Osteoblast (primary cell): ENCODE data around the gene RBM19. TPM values are rescaled to one million over a fixed set of nuclear protein-coding genes. Genes with fewer than 3 reads are reported as not detected.

Experiments used
- DNase-seq: peaks from one replicate; pipeline ENCODE4 v3.0.0; 2011; ENCODE audit warnings: low spot score, mixed read lengths; ENCODE audit not compliant: insufficient read length; ENCODE audit errors: missing footprints
- H2AFZ ChIP-seq: 2 replicates; pipeline ENCODE4 v1.6.0; 2011; ENCODE audit warnings: mild to moderate bottlenecking, low read length
- H3K27ac ChIP-seq: 2 replicates; pipeline ENCODE4 v1.5.1; 2011; ENCODE audit warnings: mild to moderate bottlenecking, low read depth, low read length, moderate library complexity
- H3K27me3 ChIP-seq: 2 replicates; pipeline ENCODE4 v1.6.0; 2012; ENCODE audit warnings: mild to moderate bottlenecking, control low read depth, inconsistent platforms, low read length, moderate library complexity; ENCODE audit not compliant: insufficient read depth
- H3K36me3 ChIP-seq: 2 replicates; pipeline ENCODE4 v1.5.1; 2011; ENCODE audit warnings: mild to moderate bottlenecking, low read length, control low read depth, moderate library complexity; ENCODE audit not compliant: insufficient read depth
- H3K4me1 ChIP-seq: 2 replicates; pipeline ENCODE4 v1.5.1; 2011; ENCODE audit warnings: mild to moderate bottlenecking, low read length, control low read depth, moderate library complexity; ENCODE audit not compliant: insufficient read depth
- H3K4me2 ChIP-seq: 2 replicates; pipeline ENCODE4 v1.6.0; 2011; ENCODE audit warnings: mild to moderate bottlenecking, low read length; ENCODE audit not compliant: insufficient read depth
- H3K4me3 ChIP-seq: fragments of 200-600 bp; sonication (generic); 3 replicates; pipeline ENCODE4 v1.5.1; 2012; ENCODE audit warnings: mild to moderate bottlenecking, low read length, inconsistent platforms; ENCODE audit not compliant: insufficient read depth
- H3K79me2 ChIP-seq: 2 replicates; pipeline ENCODE4 v1.6.0; 2012; ENCODE audit warnings: mild to moderate bottlenecking, low read length, control low read depth, inconsistent platforms; ENCODE audit not compliant: insufficient read depth
- H3K9me3 ChIP-seq: 2 replicates; pipeline ENCODE4 v1.5.1; 2011; ENCODE audit warnings: low read depth, low read length, control low read depth
- H4K20me1 ChIP-seq: 2 replicates; pipeline ENCODE4 v1.6.0; 2012; ENCODE audit warnings: mild to moderate bottlenecking, low read length, control low read depth; ENCODE audit not compliant: insufficient read depth
- total RNA-seq: library from RNA; depleted of rRNA; stranded (reverse); fragments of >200 nt; gene quantifications from 2 replicates; pipeline ENCODE4 v1.2.3, GENCODE V29; 2012
- TF ChIP-seq, protein P1 (sequence below): IDR thresholded peaks from 2 replicates; pipeline ENCODE4 v1.5.1; 2011; ENCODE audit warnings: mild to moderate bottlenecking, low read depth, low read length, moderate library complexity; ENCODE audit errors: extremely low read depth

Gene RBM19
- total RNA-seq, 1 donor, result 27.5 TPM

DNA sequence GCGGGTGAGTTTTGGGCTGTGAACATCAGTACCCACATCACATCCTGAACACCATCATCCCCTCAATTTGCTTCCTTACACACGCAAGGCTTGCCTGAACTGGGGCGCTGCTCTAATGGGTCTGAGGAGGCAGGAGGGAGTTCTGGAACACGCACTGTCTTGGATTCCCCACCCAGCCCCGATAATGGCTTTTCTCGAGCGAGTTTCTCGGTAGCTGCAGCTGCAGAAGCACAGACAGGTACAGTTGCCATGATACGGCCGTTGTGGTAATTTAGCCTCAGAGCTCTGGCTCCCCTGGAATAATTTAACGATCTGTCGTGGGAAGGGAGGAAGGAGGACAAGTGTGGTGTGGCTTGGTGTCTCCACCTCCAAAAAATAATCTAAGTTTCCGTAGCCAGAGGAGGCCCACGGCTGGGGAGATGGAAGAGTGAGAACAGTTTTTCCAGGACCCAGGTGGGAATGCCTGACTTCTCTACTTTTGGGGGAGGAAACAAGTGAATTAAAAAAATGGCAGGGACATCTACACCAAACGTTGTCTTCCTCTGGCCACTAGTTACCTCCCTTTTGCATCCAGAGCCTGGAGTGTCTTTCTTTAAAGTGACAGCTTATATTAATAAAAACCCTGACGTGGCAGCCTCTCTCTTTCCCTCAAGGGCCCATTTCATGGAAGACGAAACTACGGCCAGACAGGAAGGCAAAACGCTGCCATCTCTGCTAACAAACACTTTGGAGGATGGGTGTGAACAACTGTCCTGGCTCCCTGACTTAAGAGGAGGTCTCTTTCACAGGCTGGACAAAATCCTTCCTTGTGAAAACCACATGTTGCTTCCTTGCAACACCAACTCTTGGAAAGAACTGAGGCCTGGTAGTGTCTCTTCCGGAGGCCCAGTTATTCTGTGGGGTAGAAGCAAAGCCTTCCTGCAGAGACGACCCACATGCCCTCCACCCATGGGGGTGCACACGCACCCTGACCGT lies 84.8 kb downstream of the RBM19 start:
- Histone ChIP-seq H3K4me2 (no peak overlapping the region), H4K20me1 (no peaks in the 10 kb centered on the region)
- no peak for DNase-seq

DNA sequence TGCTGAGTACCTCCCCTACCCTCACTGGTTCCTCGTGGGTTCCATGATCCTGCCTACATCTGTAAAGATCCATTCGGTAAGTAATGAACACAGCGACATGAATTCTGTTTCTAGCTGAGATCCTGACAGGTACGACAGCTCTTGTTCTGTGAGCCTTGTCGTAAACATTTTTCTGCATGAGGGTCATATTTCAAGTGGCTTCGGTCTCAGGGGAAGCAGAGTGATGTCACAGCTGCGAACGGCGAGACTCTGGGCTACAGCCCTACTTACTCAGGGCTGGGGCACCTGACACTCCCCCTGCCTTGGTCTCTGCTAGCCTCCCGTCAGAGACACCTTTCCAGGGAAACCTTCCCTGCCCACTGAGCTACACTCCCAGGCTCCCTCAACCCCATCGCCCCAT lies 85.8 kb downstream of the RBM19 start:
- Histone ChIP-seq H3K79me2 (no peaks in the 10 kb centered on the region), H3K4me3 (no peak overlapping the region), H3K9me3 (no peaks in the 10 kb centered on the region), H2AFZ (no peak overlapping the region), H3K27ac (no peak overlapping the region), H3K27me3 (no peaks in the 10 kb centered on the region), H3K4me2 (no peak overlapping the region), H3K36me3 (no peaks in the 10 kb centered on the region), H3K4me1 (peaks cover 5% of the 10 kb centered on the region), H4K20me1 (no peaks in the 10 kb centered on the region)
- TF ChIP-seq, protein P1, sequence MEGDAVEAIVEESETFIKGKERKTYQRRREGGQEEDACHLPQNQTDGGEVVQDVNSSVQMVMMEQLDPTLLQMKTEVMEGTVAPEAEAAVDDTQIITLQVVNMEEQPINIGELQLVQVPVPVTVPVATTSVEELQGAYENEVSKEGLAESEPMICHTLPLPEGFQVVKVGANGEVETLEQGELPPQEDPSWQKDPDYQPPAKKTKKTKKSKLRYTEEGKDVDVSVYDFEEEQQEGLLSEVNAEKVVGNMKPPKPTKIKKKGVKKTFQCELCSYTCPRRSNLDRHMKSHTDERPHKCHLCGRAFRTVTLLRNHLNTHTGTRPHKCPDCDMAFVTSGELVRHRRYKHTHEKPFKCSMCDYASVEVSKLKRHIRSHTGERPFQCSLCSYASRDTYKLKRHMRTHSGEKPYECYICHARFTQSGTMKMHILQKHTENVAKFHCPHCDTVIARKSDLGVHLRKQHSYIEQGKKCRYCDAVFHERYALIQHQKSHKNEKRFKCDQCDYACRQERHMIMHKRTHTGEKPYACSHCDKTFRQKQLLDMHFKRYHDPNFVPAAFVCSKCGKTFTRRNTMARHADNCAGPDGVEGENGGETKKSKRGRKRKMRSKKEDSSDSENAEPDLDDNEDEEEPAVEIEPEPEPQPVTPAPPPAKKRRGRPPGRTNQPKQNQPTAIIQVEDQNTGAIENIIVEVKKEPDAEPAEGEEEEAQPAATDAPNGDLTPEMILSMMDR, result no peak
- no peak for DNase-seq

More for the DNA sequence above, 84.8 kb downstream of the RBM19 start:
- no peaks in the 10 kb centered on the region for H3K9me3 ChIP-seq
- H3K79me2 ChIP-seq, result no peaks in the 10 kb centered on the region
- no peaks in the 10 kb centered on the region for H3K4me1 ChIP-seq
- H3K27ac ChIP-seq, result no peak overlapping the region
- no peaks in the 10 kb centered on the region for H3K36me3 ChIP-seq
- no peak overlapping the region for H2AFZ ChIP-seq
- no peak overlapping the region for H3K4me3 ChIP-seq
- TF ChIP-seq, protein P1, result no peak
- no peaks in the 10 kb centered on the region for H3K27me3 ChIP-seq

DNA sequence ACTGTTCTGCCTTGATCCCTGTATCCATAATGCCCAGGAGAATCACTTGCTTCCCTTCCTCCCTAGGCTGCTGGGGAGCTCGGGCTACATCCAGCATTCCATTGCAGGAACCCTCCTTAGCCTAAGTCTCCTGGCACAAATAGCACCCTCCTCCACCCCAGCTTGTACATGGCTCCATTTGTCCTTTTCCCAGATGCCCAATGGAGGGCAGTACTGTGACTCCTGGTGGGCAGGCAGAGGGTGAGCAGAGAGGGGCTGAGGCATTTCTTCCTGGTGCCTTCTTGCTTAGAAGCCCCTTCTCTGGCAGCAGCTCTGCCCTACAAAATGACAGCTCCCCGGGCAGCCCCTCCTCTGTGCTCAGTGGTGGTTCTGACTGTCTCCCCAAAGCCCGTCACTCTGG lies 86.5 kb downstream of the RBM19 start:
- DNase-seq, result no peak
- Histone ChIP-seq H3K27ac (no peak overlapping the region), H3K27me3 (no peaks in the 10 kb centered on the region), H3K9me3 (no peaks in the 10 kb centered on the region), H3K36me3 (peaks cover 2% of the 10 kb centered on the region), H3K4me1 (peaks cover 11% of the 10 kb centered on the region), H3K79me2 (no peaks in the 10 kb centered on the region), H3K4me2 (no peak overlapping the region), H2AFZ (no peak overlapping the region), H3K4me3 (no peak overlapping the region), H4K20me1 (no peaks in the 10 kb centered on the region)
- TF ChIP-seq, protein P1, result no peak

DNA sequence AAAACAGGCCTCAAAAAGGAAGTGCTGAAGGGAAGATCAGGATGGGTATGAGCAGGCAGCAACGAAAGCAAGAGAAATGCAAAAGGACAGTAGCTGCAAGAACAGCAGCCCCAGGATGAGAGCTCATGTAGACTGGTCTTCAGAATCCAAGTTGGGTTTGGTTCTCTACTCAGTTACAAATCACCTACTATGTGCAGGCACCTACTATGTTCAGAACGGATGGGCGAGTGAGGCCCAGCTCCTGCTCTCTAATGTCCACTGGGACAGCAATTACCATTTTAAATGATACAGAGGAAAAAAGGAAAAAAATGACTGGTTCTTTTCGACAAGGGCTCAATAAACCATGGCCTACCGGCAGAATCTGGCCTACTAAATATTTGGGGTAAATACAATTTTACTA lies 88.5 kb downstream of the RBM19 start:
- Histone ChIP-seq H3K4me2 (no peak overlapping the region), H3K36me3 (peaks cover 4% of the 10 kb centered on the region), H4K20me1 (no peaks in the 10 kb centered on the region), H3K4me3 (no peak overlapping the region), H3K79me2 (no peaks in the 10 kb centered on the region), H3K27me3 (no peaks in the 10 kb centered on the region), H3K9me3 (no peaks in the 10 kb centered on the region), H3K27ac (no peak overlapping the region), H2AFZ (no peak overlapping the region), H3K4me1 (peaks cover 12% of the 10 kb centered on the region)
- no peak for DNase-seq
- TF ChIP-seq, protein P1, result no peak
